Head of caudate nucleus (tissue), 42 donors: ENCODE data around the gene DCLK2.
A peak's percentile ranks its signal among the peaks of the same experiment; 100 is the strongest.

Source experiments
- DNase-seq, 42 donors: peaks; one replicate each; pipeline versions ENCODE4 v3.0.0 to v3.0.0-alpha.2; 2020 to 2021; ENCODE audit warnings: mixed read lengths in 7 of 42
- intact Hi-C: fragments of 100-400 bp; cut with DNase I; formaldehyde crosslinking; loops from one replicate; pipeline ENCODE4 v1.15.0; 2022

Gene DCLK2

GRCh38 chr4:150218447-150218846, 140.2 kb downstream of the DCLK2 start:
- no peak for DNase-seq
- intact Hi-C loops: loop anchor here (10.0 kb wide), 1 partner anchor 144 kb away; the partner anchor contains the start of gene DCLK2

DNA sequence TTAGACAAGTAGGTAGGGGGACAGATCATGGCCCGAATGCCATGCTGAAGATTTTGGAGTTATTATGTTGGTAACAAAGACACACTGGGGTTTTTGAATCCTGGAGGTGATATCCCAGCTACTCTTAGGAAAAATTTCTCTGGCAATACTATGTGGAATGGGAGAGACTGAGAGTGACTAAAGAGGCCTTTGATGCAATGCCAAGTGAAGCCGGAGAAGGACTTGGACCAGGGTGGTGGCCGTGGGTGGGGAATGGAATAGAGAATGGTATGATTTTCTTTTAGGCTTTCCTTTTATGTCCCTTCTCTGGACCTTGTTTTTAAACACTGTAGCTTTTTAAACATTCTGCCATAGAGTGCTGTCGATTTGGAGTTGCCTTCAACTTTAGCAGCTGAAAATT, 141.6 kb downstream of the DCLK2 start:
- intact Hi-C loops: loop anchor here (10.0 kb wide), 2 partner anchors 145 to 215 kb away; partner anchors contain the start of gene DCLK2
- DNase-seq: no peak

DNA sequence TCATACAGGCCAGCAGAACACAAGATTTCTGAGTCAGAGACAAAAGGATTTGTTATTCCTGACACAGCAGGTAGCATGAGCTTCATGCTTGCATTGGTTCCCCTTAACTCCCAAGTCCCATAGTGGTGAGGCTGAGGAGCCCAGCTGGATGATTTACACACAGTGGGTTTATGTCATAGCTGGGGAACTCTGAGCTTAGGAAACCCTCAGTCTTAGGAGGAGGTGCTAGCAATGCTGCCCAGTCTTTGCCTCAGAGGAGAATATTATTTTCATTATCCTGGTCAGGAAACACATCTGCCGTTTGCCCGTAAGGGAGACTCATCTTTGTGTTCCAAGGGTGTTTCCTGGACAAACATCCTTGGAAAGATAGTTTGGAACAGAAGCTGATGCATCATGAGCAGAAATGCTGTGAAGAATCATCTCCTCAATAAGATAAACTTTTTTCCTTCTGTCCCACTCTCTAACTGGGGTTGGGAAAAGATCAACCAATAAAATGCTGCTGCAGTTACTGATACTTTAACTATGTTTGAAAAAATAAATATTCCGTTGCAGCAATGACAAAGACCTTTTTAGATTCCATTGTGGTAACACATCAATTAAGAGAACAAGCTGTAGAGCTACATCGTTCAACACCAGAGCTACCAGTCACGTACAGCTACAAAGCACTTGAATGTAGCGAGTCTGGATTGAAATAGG, 146.8 kb downstream of the DCLK2 start:
- no peak for DNase-seq
- intact Hi-C loops: loop anchor here (10.0 kb wide), 1 partner anchor 220 kb away; no protein-coding TSS in a partner anchor

DNA sequence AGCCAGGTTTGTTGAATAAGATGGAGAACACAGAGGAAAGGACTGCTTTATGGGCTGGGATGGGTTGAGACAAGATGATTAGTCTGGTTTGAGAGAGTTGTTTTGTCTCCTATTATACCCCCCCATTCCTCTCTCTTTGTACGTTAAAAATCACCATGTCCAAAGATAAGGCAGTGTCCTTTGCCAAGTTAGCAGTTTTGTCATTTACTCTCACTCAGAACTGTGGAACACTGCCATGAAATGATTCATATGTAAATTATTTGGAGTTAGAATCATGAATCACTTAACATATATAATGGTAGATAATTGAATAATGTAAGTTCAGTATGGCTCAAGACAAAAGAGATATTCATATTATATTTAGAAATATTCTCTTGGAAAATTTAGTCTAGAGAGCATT, 151.3 kb downstream of the DCLK2 start:
- no peak for DNase-seq
- intact Hi-C loops: loop anchor here (10.0 kb wide), 1 partner anchor 225 kb away; no protein-coding TSS in a partner anchor

DNA sequence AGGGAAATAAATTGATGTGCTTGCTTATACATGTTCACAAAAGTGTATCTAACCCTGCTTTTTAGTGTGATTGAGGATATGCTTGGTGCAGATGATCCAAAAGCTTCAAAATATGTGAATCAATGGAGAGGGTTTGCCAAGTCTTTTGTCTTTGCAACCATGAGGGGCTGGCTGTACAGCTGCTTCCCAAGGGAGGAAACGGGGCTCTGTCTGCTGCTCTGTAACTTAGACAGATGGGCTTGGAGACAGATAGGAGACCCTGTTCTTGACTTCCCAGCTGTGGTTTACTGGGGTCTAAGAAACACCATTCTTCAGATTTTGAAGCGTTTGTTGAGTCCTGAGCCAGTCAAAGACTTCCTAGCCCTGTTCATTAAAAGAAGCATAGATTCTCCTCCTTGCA, 152.3 kb downstream of the DCLK2 start:
- intact Hi-C loops: no loop called here

GRCh38 chr4:150231107-150231770, 153.0 kb downstream of the DCLK2 start:
- no peak for DNase-seq
- intact Hi-C loops: no loop called here

More for the DNA sequence above, 152.3 kb downstream of the DCLK2 start:
- DNase-seq: no peak

DNA sequence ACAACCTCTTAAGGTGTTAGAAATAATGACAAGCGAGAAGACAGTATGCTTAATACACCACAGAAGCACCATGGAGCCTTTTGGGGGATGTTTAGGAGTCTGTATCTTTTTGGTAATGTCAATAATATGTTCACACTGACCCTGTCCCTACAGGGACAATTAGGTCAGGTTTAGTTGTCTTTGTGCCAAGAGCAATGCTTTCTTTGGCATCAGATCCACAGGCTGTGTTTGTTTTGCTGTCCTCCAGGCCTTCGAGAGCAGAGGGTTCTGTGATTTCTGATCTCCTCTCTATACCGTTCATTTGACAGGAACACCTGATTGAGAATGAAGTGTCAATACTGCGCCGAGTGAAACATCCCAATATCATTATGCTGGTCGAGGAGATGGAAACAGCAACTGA, 153.8 kb downstream of the DCLK2 start:
- intact Hi-C loops: no loop called here

GRCh38 chr4:150234246-150234645, 156.0 kb downstream of the DCLK2 start:
- intact Hi-C loops: no loop called here
- no peak for DNase-seq

More for the DNA sequence above, 153.8 kb downstream of the DCLK2 start:
- DNase-seq: no peak

GRCh38 chr4:150235317-150235716, 157.1 kb downstream of the DCLK2 start:
- no peak for DNase-seq
- intact Hi-C loops: no loop called here

GRCh38 chr4:150235808-150236271, 157.6 kb downstream of the DCLK2 start:
- intact Hi-C loops: no loop called here
- DNase-seq: no peak

GRCh38 chr4:150236626-150237025, 158.4 kb downstream of the DCLK2 start:
- no peak for DNase-seq
- intact Hi-C loops: no loop called here

DNA sequence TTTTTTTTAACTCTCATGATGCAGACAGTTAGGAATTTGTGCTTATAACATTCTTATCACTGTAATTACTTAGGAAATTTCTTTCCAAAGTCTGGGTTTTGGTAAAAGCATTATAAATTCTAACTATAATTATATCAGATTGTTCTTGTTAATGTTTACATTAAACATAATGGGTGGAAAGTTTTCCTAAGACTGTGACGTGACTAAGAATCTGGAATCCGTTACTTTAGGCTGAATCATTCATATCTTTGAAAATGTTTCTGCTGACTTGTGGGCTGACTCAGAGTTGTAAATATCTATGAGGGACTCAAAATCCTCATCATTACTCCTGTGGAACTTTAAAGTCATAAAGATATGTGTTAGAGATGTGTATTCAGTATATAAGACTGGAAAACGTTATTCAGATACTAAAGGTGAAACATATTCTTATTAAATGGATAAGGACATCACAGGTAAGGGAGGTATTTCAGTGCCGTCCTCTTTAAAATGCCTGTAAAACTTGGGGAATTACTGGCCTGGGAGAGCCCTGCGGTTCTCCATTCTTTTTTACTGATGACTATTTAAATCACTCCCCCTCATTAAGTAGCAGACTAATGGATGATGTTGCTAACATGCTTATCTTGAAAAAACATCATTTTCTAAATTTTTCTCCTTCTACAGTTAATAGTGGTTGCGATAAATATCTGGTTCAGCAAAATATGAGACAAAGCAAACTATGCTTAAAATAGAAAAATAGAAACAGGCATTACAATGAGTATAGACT, 159.0 kb downstream of the DCLK2 start:
- no peak for DNase-seq
- intact Hi-C loops: no loop called here

- intact Hi-C loops: no loop called here
- DNase-seq: no peak
These were observed 160.3 kb downstream of the DCLK2 start for GRCh38 chr4:150238591-150238990.

DNA sequence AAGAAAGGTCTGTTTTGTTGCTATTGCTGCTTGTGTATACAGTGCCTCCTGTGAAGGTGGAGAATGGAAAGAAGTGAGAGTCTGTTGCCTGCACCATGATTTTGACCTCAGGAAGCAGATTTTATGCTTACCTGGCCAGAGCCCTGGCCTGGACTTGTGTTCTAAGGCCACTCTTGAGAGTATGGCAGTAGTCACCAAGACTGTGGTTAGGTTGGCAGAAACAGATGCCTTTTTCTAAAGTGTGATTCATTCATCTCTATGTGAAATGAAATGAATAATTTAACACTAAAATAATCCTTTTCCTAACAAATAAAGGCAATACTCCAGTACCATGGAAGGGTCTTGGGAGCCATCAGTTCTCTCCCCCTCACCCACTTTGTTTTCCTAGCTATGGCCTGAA, 161.8 kb downstream of the DCLK2 start:
- DNase-seq: no peak
- intact Hi-C loops: no loop called here

DNA sequence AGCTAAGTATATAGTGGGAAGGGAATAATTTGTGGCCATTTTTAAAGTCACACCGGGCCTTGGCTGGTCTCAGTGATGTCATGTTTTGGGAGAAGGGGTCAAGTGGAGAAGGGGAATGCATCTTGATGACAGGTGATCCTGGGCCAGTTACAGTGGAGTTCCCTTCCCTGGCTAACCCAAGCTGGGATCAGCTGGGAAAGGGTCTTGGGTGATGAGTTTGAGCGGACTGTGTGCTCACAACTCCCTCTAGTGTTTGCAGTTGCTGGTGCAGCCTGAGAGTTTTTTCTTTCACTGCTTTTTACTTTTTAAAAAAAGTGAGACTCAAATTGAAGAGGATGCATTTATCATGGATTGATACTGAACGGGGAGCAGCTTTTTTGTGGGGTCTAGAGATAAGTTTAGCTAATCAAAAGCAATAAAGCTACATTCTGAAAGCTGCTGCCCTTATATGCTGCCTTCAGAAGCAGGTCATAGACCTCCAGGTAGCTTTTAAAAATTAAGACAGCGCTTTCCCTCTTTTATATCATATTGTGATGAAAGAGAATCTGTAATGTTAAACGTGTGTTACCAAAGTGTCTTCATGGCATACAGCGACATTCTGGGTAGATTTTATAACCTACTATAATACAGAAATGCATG, 164.7 kb downstream of the DCLK2 start:
- intact Hi-C loops: no loop called here
- DNase-seq: peak in 26 of 42 donors; percentile 10 to 75 (median 48)

DNA sequence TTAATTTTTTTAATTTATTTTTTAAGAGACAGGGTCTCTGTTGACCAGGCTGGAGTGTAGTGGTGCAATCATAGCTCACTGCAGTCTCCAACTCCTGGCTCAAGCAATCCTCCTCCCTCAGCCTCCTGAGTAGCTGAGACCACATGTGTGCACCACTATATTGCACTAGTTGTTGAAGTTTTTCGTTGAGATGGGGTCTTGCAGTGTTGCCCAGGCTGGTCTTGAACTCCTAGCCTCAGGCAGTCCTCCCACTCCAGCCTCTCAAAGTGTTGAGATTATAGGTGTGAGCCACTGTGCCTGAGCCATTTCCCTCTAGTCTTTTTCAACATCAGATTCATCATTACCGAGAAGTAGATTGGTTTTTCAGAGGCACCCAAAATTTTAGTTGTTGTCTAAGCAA, 165.7 kb downstream of the DCLK2 start:
- DNase-seq: no peak
- intact Hi-C loops: no loop called here

- DNase-seq: no peak
- intact Hi-C loops: no loop called here
These were observed 166.4 kb downstream of the DCLK2 start for GRCh38 chr4:150244600-150244999.

DNA sequence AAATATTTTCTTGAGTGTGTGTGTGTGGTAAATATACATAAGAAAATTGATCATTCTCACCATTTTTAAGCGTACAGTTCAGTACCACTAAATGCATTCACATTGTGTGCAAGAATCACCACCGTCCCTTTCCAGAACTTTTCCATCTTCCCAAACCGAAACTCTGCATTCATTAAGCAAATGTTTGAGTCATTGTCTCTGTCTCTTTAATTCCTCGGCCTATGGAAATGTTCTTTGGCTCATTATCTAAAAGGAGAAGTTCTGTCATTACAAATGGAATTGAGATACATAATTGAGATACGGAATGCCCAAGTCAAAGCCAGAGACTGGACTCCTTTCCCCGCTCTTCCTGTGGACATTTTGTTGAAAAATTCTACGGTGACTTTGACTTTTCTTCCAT, 168.9 kb downstream of the DCLK2 start:
- intact Hi-C loops: no loop called here
- no peak for DNase-seq

GRCh38 chr4:150248181-150248580, 169.9 kb downstream of the DCLK2 start:
- intact Hi-C loops: no loop called here
- no peak for DNase-seq
